Measurements from ENCODE around the gene MYO1E. TPM values are rescaled to one million over a fixed set of nuclear protein-coding genes. Genes with fewer than 3 reads are reported as not detected.
"Not testable (repeated sequence)": the region's sequence is repeated elsewhere in the genome, so short reads cannot be mapped to it uniquely, and the experiment has no call there.

Gene MYO1E
- polyA plus RNA-seq, 3 donors, result 129 to 162 (median 132) TPM

GRCh38 chr15:59143281-59143680 is 229.4 kb downstream of the MYO1E start:
- no peak for DNase-seq

- DNase-seq, result no peak
Observed at GRCh38 chr15:59140422-59141226, 232.0 kb downstream of the MYO1E start.

- no peak for DNase-seq
Observed at GRCh38 chr15:59138243-59138642, 234.4 kb downstream of the MYO1E start.

DNA sequence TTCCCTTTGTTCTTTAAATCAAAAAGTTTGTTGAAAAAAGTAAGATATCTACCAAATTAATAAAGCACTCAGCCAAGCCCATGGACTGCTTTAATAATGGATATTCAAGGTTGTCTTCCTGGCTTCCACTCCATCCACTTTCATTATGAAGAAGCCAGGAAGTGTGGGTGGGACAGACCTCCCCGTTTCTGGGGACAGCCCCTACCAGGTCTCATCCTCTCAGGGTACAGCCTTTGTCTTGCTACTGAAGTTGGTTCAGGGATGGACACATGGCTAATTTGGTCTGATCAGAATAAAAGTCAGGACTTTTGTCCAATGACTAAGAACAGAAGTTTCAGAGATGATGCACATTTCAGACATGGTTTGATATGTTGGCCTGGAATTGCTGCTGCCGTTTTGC is 235.1 kb downstream of the MYO1E start:
- DNase-seq, result no peak

DNA sequence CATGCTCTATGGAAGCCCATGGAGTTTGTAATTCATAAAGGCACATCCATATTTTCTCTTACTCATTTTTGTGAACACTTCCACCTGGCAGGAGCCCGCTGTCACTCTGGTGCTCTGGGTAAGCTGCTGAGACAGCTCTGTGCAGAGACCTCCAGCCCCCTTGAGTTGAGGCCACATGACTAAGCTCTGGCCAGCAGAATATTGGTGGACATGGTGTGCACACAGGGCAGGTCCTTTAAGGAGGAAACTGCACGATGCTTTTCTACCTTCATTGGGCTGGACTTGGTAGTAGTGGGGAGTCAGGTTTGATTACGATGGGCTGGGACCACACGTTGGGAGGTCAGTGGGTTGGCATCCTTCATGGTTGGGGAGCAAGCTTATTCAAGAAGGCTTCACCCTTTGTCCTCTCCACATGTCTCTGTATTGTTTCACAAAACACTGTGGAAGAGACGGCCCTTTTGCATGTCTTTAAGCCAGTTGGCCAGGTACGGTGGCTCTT is 238.7 kb downstream of the MYO1E start:
- no peak for DNase-seq

- no peak for DNase-seq
Observed at GRCh38 chr15:59131969-59132562, 240.6 kb downstream of the MYO1E start.

DNA sequence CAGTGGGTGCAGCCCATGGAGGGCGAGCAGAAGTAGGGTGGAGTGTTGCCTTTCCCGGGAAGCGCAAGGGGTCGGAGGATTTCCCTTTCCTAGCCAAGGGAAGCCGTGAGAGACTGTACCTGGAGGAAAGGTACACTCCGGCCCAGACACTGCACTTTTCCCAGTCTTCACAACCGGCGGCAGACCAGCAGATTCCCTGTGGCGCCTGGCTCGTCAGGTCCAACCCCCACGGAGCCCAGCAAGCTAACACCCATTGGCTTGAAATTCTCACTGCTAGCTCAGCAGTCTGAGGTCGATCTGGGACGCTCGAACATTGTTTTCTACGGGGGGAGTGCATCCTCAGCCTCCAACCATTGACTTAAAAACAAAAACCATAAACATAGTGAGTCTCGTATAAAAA is 241.2 kb downstream of the MYO1E start:
- DNase-seq, result no peak

- not testable (repeated sequence) for DNase-seq
Observed at GRCh38 chr15:59127255-59127654, 245.4 kb downstream of the MYO1E start.

GRCh38 chr15:59125683-59126082 is 247.0 kb downstream of the MYO1E start:
- not testable (repeated sequence) for DNase-seq

GRCh38 chr15:59124261-59124660 is 248.4 kb downstream of the MYO1E start:
- DNase-seq, result no peak

- no peak for DNase-seq
Observed at GRCh38 chr15:59120937-59121336, 251.7 kb downstream of the MYO1E start.

- DNase-seq, result no peak
Observed at GRCh38 chr15:59119625-59120024, 253.0 kb downstream of the MYO1E start.

DNA sequence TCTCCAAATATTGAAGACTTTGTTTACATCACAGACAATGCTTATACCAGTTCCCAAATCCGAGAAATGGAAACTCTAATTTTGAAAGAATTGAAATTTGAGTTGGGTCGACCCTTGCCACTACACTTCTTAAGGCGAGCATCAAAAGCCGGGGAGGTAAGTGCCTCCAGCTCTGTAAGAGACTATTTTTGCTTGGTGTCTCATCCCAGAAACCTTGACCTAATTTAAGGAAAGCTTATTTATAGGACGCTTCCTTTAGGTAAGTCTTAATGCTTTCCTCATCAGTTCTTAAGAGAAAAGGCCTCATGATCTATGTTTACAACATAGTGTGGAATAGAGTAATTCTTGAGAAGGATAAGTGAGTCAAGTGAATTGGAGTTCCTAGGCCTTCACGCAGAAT is 255.9 kb downstream of the MYO1E start:
- DNase-seq, result no peak

DNA sequence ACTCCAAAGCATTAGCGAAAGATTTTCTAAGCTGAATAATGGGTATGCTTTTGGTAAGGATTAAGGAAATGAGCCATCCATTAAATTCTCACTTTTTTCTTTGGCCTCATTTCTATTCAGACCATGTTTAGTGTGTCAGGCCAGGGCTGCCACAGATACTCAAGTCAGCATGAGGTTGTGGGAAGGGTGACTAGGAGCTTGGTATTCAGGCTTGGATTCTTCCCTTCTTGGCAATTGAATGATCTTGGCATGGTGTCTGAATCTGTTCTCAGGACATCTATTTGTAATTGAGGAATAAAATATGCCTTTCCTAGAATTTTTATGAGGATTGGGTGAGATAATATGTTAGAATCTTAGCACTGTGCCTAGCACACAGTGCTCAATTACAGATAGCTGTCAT is 256.5 kb downstream of the MYO1E start:
- DNase-seq, result no peak

DNA sequence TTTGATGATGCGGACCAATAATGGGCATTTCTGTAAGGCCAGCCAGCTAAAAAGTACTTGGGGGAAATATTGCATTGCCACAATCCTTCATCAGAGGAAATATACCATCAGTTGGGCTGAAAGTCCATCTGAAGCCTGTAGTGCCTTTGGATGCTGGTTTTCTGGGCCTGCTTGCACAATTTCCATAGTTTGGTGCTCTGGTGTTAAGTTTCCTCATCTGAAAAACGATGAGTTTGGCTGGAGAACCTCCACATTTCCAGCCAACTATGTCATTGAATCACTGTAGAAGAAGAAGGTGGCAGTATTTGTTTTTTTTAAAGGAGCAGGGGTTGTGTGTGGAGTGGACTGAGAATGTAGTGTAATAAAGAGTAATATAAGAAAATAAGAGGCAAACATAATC is 257.6 kb downstream of the MYO1E start:
- DNase-seq, result no peak

DNA sequence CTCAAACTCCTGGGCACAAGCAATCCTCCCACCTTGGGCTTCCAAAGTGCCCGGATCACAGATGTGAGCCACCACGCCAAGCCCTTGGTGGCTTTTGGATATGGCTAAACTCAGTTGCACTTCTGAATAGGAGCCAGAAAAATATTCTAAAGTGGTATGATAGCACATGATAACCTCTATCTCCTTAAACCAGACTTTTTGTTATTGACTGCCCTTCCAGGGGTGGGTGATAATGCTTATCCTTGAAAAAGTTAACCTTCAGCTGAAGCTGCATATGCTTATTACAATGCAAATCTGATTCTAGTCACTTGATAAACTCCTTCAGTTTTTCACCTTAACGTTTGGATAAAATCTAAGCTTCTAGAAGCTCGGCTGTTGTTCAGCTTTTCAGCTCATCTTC is 261.4 kb downstream of the MYO1E start:
- DNase-seq, result no peak

- peak; percentile 7 for DNase-seq
Observed at GRCh38 chr15:59105854-59106253, 266.8 kb downstream of the MYO1E start.

DNA sequence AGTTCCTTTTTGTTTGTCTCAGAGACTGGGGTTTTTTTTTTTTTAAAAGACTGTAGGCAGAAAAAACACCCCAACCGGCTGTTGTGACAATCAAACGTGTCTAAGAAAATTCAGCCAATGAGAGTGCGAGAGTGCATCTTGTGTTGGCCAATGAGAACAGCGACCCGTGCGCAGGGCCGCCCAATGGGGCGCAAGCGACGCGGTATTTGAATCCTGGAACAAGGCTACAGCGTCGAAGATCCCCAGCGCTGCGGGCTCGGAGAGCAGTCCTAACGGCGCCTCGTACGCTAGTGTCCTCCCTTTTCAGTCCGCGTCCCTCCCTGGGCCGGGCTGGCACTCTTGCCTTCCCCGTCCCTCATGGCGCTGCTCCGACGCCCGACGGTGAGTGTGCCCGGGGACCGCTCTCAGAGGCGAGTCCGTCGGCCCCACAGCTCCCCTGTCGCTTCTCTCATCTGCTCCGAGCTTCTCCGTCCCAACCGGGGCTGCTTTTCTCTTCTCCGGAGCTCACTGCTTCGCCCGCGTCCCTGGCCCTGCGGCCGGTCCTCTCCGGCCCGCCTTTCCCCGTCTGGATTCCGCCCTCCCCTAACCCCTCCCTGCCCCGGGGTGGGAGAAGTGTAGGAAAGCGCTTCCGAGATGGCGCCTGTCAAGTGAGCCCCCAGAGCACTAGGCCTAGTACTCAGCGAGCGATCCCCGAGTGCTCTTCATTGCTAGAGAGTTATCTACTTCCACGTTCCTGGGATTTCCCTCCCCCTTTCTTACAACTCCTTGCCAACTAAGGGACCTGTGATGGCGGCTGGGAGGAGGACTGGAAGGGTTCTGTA is 267.5 kb downstream of the MYO1E start, which contains the start of gene CCNB2:
TSS of gene CCNB2 (plus strand) at position 235 of the 821 bp plus-strand sequence. CDS start at position 358, 123 bp downstream.
- DNase-seq, result peak; percentile 93

- DNase-seq, result no peak
Observed at GRCh38 chr15:59104602-59104911, 268.1 kb downstream of the MYO1E start.

DNA sequence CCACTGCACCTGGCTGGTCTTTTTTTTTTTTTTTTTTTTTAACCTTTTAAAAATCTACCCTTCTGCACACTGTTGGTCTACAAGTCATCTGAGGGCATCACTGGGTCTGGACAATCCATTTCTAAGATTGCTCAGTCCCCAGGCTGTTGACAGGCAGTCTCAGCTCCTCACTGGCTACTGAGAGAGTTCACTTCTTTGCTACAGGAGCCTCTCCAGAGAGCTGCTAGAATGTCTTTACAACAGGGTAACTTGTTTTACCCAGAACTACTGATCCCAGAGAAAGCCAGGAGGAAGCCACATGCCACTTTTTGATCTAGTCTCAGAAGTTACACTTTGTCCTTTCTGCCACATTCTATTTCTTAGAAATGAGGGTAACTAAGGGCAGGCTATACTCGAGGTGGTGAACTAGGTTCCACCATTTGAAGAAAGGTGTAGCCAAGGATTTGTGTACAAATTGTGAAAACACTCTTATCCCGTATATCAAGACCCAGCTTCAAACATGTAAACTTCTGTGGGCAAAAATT is 273.4 kb downstream of the MYO1E start:
- DNase-seq, result no peak

DNA sequence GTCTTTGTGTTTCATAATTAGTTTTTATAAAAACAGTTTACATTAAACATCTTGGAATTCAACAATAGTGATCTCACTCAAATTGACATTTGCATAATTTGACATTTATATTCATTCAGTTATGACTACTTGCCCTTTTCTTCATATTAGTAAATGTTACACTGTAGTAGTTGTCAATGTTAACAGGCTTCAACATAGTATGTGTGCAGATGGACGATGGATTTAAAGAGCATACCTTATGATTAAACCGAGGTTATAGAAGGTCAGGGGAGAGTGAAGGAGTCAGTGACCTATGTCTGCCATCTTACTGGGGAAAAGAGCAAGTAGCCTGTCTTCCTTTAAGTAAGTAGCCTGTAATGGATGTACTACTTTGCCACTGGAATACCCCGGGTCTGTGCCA is 276.2 kb downstream of the MYO1E start:
- DNase-seq, result no peak

DNA sequence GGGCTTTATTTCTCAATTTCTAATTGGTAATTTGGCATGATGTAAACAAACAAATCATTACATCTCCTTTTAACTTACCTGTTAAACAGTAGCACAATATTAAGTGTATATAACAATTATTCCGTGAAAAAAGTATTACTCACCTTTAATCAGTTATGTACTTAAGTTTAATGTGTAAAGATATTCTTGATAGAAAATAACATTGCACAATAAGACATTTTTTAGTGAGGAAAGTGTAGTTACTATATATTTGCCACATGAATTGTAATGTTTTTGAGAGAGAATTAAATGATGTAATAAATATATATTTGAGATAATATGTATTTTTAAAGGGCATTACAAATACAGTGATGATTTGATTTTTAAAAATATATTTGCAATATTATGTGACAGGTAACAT is 278.6 kb downstream of the MYO1E start:
- DNase-seq, result no peak

Measured in renal pelvis (tissue), 4 donors.